WERI-Rb-1 (cell line): ENCODE results near the gene ACACA.

Source experiments
- DNase-seq: peaks from one replicate; pipeline ENCODE4 v3.0.0-alpha.2; 2020
- H3K27ac ChIP-seq: fragments of 250-450 bp; sonication (Bioruptor Pico); 2 replicates; pipeline ENCODE4 v1.5.1; 2020; ENCODE audit warnings: mild to moderate bottlenecking, moderate library complexity
- H3K27me3 ChIP-seq: fragments of 250-450 bp; sonication (Bioruptor Pico); 2 replicates; pipeline ENCODE4 v1.5.1; 2021; ENCODE audit warnings: mild to moderate bottlenecking, low read depth, moderate library complexity; ENCODE audit not compliant: insufficient read depth, severe bottlenecking
- H3K36me3 ChIP-seq: fragments of 250-450 bp; sonication (Bioruptor Pico); 2 replicates; pipeline ENCODE4 v1.5.1; 2020; ENCODE audit warnings: mild to moderate bottlenecking, moderate library complexity
- H3K4me3 ChIP-seq: 2 replicates; pipeline ENCODE4 v1.5.1; 2011; ENCODE audit warnings: low read depth, mild to moderate bottlenecking, control low read depth, low read length
- H3K9me3 ChIP-seq: fragments of 250-450 bp; sonication (Bioruptor Pico); 2 replicates; pipeline ENCODE4 v1.5.1; 2021; ENCODE audit warnings: mild to moderate bottlenecking, moderate library complexity; ENCODE audit not compliant: severe bottlenecking
- TF ChIP-seq, protein P1 (sequence below): IDR thresholded peaks from 2 replicates; pipeline ENCODE4 v1.5.1; 2011; ENCODE audit warnings: low read depth, mild to moderate bottlenecking, control low read depth, inconsistent platforms, low read length

ACACA gene

DNA sequence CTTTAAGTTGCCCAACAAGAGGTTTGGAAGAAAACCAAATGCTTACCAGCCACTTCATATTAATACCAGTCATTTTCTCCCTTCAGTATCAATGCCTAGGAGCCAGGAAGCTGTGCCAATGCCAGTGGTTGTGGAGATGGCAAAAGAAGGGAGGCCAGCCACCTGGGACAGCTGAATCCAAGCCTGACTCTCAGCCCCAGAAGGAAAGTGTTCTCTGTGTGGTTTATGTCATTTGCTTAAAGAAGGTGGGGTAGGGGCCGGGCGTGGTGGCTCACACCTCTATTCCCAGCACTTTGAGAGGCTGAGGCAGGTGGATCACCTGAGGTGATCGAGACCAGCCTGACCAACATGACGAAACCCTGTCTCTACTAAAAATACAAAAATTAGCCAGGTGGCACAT is 17.5 kb downstream of the ACACA start:
- no peak overlapping the region for H3K27ac ChIP-seq
- DNase-seq = no peak
- H3K27me3 ChIP-seq = no peaks in the 10 kb centered on the region
- no peaks in the 10 kb centered on the region for H3K9me3 ChIP-seq
- TF ChIP-seq, protein P1, sequence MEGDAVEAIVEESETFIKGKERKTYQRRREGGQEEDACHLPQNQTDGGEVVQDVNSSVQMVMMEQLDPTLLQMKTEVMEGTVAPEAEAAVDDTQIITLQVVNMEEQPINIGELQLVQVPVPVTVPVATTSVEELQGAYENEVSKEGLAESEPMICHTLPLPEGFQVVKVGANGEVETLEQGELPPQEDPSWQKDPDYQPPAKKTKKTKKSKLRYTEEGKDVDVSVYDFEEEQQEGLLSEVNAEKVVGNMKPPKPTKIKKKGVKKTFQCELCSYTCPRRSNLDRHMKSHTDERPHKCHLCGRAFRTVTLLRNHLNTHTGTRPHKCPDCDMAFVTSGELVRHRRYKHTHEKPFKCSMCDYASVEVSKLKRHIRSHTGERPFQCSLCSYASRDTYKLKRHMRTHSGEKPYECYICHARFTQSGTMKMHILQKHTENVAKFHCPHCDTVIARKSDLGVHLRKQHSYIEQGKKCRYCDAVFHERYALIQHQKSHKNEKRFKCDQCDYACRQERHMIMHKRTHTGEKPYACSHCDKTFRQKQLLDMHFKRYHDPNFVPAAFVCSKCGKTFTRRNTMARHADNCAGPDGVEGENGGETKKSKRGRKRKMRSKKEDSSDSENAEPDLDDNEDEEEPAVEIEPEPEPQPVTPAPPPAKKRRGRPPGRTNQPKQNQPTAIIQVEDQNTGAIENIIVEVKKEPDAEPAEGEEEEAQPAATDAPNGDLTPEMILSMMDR = no peak
- H3K36me3 ChIP-seq = no peaks in the 10 kb centered on the region
- H3K4me3 ChIP-seq = no peak overlapping the region

DNA sequence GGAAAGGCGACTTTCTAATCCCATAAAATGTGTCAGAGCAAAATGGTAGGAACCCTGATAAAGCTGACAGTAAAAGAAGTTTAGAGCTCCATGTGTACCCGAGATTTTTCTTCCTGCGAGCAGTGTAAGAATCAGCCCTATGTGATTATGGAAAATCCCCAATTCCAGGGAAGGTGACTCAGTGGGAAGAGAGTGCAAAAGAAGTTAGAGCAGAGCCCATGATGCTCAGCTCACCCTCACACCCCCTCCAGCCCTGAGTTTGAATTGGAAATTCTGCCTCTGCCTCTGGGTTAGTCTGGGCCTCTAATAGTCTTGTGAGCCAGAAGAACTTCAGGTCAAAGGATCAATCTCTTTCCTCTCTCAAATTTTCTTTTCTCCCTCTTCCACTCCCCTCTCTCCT is 18.4 kb downstream of the ACACA start:
- TF ChIP-seq, protein P1 = no peak
- no peak for DNase-seq
- Histone ChIP-seq H3K36me3 (no peaks in the 10 kb centered on the region), H3K27ac (no peak overlapping the region), H3K27me3 (no peaks in the 10 kb centered on the region), H3K4me3 (no peak overlapping the region), H3K9me3 (no peaks in the 10 kb centered on the region)

DNA sequence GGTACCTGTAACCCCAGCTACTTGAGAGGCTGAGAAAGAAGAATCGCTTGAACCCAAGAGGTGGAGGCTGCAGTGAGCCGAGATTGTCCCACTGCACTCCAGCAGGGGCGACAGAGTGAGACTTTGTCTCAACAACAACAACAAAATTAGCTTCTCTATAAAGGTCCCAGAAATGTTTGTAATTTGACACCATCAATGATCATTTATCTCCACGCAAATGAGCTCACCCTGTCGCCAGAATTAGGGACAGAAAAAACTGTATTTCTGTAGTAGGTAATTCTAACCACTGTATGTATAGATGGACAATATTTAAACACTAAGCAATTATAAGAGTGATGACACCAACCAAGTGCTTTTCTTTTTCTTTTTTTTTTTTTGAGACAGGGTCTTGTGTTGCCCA is 20.2 kb downstream of the ACACA start:
- no peaks in the 10 kb centered on the region for H3K27me3 ChIP-seq
- H3K36me3 ChIP-seq = no peaks in the 10 kb centered on the region
- no peak overlapping the region for H3K27ac ChIP-seq
- H3K9me3 ChIP-seq = no peaks in the 10 kb centered on the region
- H3K4me3 ChIP-seq = no peak overlapping the region
- TF ChIP-seq, protein P1 = no peak
- no peak for DNase-seq

DNA sequence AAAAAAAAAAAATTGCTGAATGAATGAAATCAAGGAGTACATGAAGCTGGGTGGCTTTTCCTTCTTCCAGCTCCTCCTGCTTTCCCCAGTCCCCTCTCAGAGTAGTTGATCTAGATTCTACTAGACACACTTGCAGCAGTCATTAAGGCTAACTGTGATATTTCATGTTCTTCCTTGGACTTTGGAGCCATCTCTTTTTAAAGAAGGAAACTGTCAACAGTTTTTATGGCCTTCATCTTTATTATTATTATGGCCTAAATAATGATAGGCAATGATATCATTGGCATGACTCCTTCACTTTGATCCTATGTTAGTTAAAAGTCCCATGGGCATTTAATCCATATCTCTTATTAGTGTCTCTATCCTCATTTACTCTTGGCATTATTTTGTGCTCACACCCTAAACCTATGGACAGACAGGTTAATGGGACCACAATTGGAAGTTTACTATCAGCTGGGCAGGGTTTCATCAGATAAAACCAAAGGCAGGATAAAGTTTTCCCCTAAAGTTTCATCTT is 21.1 kb downstream of the ACACA start:
- DNase-seq = no peak
- Histone ChIP-seq H3K4me3 (no peak overlapping the region), H3K27me3 (no peaks in the 10 kb centered on the region), H3K9me3 (no peaks in the 10 kb centered on the region), H3K36me3 (no peaks in the 10 kb centered on the region), H3K27ac (no peak overlapping the region)
- TF ChIP-seq, protein P1 = no peak

DNA sequence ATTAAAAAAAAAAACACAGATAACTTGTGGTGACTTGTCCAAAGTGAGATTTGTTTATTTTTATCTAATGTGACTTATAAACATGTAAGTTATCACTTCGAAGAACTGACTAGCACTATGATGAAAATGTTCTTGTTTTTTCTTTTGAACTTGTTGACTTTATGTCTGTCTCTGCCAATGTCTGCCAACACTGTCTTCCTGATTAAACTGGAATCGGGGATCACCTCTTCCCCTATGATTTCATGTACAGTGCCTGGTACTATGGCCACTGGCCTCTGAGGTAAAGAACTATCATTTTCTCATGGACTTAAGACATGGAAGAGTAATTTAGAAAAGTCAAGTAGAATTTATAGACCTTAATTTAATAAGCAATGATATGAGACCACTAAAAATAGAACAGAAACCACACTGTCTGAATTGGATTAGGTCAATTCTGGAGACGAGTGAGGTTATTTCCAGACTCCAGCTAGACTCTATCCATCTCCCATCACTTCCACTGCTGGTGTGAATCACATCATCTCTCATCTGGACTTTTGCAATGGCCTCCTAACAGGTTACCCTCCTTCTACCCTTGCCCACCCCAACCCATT is 22.0 kb downstream of the ACACA start:
- Histone ChIP-seq H3K36me3 (no peaks in the 10 kb centered on the region), H3K27me3 (no peaks in the 10 kb centered on the region), H3K27ac (no peak overlapping the region), H3K9me3 (no peaks in the 10 kb centered on the region), H3K4me3 (no peak overlapping the region)
- TF ChIP-seq, protein P1 = no peak
- no peak for DNase-seq

DNA sequence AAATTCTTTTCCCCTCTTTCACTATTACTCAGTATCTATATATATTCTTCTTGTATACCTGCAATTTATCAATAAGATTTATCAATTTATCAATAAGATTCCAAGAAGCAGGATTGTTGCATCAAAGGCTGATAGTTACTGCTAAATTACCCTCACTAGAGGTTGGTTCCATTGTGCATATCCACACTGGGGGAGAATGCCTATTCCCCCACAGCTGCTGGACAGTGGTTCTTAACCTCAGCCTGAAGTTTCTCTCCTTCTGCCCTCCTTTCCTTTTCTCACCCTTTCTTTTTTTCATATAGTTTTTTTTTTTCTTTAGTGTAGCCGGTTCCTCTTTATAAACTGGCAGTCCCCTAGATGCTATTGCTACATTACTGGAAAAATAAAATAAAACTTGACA is 24.6 kb downstream of the ACACA start:
- no peaks in the 10 kb centered on the region for H3K27me3 ChIP-seq
- DNase-seq = no peak
- no peaks in the 10 kb centered on the region for H3K9me3 ChIP-seq
- no peaks in the 10 kb centered on the region for H3K36me3 ChIP-seq
- H3K4me3 ChIP-seq = no peak overlapping the region
- H3K27ac ChIP-seq = no peak overlapping the region
- TF ChIP-seq, protein P1 = no peak
